ENCODE data around the gene TERC.
A peak's percentile ranks its signal among the peaks of the same experiment; 100 is the strongest.

Gene TERC

DNA sequence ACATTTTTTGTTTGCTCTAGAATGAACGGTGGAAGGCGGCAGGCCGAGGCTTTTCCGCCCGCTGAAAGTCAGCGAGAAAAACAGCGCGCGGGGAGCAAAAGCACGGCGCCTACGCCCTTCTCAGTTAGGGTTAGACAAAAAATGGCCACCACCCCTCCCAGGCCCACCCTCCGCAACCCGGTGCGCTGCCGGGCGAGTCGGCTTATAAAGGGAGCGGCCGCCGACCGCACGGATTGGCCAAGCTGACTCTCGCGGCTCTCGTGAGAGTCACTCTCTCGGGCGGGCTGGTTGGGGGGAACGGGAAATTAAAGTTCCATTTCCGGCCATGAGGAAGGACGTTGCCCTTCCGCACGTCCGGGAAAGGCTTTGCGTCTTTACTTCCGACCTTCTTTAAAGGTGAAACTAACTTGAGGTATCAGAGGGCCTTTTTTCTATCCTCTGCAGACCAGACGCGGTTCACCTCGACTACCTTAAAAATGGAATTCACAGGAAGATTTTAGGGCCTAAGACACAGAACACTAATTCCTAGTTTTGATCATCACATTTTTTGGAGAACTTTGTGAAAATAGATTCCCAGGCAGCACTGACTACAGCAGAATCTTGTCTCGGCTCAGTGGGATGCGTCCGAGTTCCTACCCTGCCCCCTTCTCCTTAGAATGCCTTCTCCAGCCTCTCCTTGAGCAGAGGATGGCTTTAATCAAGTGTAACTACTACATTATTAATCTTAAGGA, at the start of gene TERC:
TSS of gene TERC (minus strand) at position 179 of the 731 bp plus-strand sequence.
- peak; percentile 93 for DNase-seq (ENCODE audit: low read depth)

DNA sequence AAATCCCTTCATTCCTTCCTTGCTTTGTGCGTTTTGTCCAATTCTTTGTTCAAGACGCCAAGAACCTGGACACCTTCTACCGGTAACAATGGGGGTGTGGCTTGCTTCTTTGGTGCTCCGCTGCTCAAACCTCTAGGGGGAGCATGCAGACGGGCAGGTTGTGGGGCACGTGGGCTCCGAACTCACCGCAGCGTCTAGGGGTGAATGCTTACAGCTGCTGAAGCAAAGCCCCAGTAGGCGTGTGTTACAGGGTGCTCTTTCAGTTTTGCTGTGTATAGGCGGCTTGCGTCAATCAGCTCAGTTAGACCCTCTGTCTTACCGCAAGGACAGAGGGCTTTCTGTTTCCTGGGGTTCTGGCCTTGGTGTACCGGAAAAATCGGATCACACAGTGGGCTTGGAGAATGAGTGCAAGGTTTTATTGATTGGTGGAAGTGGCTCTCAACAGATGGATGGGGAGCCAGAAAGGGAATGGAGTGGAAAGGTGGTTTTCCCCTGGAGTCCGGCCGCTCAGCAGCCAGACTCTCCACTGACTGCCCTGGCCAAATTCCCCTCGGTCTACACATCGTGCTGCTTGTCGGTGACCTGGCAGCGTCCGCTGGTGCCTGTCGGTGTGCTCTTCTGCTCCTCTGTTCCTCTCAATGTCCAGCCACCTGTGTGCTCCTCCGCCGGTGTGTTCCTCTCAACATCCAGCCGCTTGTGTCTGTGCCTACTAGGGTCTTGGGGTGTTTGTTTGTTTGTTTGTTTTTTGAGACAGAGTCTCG, 49.1 kb upstream of the TERC start:
- peak; percentile 24 for DNase-seq (ENCODE audit: low read depth)

DNA sequence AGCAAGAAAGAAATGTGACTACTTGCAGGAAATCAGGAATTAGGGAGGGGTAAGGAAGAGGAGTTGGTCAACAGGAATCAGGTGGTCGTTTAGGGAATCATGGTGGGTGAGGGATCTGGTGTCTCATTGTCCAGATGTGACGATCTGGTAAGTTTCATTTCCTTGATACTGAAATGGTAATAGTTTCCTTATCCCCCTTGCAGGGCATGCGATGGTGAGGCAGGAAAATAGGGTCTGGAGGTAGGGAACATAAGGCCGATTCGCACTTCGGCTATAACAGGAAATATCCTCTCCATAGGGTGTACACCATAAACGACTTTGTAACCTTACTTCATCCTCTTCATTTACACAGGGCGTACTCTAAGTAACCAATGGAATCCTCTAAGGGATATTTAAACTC, 48.4 kb upstream of the TERC start:
- DNase-seq (ENCODE audit: low read depth): no peak

DNA sequence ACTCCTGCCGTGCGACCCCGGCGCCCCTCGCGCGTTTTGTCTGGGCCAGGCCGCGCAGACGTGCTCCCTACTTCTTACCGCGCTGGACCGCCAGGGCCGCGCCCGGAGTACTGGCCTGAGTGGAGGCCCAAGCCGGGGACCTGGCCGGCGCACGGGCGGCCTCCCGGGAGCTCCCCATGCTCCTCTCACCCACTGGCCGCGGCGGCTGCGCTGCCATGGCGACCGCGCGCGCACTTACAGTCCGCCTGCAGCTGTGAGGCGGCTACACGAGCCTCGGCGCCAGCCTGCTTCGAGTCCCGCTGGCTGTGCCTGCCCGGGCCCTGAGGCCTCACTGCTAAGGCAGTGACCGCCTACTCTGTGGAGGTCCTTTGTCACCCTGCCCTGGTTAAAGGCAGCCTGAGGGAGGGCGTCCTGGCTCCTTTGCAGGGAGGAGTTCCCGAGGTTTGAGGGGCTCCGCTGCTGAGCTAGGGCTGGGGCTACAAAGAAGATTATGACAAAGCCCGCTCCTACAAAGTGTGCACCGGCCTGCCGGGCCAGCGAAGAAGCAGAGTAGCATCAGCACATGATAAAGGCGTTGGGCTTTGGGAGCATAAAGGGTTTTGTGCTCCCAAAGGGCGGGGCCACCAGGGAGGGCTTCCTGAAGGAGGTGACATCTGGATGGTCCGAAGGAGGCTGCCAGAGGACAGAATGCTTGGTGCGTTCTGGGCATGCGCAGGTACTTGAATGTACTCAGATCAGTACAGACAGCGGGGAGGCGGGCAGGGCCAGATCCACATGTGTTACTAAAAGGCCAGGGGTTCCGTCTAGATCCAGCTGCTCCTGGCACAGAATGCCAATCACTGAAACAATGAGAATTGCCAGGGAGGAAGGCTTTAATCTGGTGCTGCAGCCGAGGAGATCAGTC, 47.7 kb upstream of the TERC start, which contains the start of the genes LRRC34 and LRRIQ4:
TSS of gene LRRC34 (minus strand) at position 573 of the 904 bp plus-strand sequence. CDS start at position 217, 356 bp downstream.
TSS of gene LRRIQ4 (plus strand) at position 539 of the 904 bp plus-strand sequence. CDS start 9,052 bp downstream, outside the sequence.
- DNase-seq (ENCODE audit: low read depth): peak; percentile 77

DNA sequence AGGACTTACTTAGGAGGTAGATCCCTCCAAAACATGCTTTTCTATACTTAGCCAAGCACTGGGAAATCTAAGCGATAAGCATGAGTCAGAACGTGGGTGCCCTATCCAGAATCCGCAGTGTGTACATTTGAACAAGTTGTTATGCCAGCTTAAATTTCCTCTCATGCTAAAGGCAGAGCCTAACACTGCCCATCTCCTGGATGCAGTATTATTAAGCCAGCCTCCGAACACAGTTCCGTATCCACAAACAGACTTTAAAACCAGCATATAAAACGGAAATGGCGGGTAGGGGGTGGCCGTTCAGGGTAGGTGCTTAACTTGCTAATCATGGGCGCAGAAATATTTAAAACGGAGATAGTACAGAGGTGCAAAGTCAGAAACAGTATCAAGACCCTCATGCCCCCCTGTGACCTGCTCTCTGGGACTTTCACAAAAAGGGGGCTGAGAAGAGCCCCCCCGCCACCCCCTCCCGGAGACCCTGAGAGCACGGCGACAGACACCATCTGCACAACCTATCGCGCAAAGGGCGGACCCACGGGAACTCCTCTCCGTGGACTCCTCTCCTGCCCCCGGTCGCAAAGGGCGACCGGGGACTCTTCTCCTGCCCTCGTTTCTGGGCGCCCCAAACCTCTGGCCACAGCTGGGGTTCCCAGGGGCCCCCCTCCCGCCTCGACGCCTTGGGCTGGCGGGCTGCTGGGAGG, 46.9 kb upstream of the TERC start:
- peak; percentile 82 for DNase-seq (ENCODE audit: low read depth)

DNA sequence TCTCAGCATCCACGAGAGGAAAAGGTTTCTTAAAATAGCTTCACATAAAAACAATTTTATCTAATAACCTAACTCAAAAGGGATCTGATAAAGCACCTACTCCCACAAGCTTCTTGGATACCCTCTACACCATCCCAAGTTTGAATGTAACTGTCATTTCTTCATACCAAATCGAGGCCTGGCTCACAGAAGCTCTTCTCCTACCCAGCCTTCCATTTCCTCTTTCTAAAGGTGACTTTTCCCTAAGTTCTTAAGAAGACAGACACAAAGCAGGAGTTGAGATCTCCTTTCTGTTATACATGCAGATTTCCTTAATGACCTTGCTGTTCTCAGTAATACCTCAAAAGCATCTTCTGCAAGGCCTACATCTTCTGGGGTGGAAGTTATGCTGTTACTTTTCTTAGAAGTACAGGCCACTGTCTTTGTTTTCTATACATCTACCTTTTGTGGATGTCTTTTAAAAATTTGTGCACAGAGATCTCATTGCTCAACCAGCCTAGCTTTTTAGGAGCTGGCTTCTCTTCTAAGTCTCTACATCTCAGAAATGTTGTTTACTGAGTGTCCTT, 44.5 kb upstream of the TERC start:
- no peak for DNase-seq (ENCODE audit: low read depth)

DNA sequence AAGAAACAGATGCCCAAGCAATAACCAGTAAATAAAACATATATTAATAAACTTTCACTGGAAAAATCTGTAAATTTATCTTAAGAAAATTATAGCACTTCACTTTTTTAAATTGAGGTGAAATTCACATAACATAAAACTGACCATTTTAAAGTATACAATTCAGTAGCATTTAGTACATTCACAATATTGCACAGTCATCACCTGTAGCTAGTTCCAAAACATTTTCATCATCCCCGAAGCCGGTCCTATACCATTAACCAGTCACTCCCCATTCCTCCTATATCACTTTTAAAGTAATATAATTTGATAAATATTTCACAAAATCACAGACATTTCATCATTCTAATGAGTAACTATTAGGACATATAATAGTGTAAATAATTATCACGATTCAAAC, 39.8 kb upstream of the TERC start:
- no peak for DNase-seq (ENCODE audit: low read depth)

DNA sequence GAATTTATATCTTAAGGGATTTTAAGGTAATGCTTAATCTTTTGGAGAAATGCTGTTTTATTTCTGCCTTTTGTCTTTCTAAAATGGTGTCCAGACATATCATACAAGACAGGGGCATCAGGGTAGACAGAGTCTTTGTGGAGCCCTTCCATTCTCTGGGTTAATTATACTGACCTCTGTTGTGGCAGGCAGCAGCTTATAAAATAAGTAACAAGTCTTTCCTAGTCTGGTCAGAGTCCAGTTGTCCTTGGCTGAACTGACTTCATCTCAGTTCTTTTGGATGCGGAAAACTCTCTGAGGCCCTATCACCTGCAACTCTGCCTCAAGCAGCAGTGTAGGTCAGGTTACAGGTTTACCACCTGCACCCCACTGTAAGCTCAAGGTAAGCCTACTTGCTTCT, 27.5 kb upstream of the TERC start:
- DNase-seq (ENCODE audit: low read depth): no peak

DNA sequence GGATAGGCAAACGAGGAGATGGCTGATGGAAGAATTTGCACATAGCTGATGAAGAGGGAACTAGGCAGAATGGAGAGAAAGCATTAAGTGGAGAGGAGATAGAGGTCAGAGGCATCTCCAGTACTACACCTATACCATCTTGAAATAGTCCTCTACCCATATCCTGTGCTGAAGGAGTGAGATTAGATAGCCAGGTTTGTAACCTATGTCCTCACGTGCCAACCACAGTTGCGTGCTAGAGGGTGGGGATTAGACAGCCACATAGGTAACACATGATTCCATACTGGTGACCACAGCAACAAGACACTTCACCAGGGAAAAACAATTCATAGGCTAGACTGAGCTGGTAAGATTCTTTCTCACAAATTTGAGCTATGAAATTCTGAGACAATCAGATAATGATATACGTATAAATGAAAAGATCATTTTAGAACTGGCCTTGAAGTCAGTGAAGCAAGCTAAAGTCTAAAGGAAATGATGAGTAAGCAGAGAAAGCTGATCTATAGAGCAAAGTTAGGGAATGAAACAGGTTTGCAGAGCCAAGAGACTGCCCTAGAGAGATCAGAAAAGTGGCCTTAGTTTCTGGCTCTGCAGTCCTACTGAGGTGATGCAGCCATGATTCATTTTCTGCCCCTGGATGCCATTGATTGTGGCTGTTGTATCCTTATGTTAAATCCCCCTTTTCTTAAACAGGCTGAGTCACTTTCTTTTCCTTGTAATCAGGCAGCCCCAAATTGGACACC, 26.0 kb upstream of the TERC start:
- no peak for DNase-seq (ENCODE audit: low read depth)

DNA sequence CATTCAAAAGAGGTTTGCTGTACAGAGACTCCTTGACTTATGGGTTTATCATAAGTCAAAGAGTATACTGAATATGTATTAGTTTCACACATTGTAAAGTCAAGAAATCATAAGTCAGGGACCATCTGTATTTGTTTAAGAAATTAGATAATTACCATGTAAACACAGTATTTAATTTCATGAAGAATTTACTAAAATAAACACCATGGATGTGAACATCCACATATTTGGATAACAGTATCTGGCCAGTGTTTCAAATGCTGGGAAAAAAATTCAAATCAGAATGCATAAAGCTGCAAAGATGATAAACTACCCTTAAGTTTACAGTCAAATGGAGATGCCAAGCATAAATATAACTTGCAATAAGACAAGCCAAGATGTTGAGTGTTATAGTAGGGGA, 25.4 kb upstream of the TERC start:
- no peak for DNase-seq (ENCODE audit: low read depth)

DNA sequence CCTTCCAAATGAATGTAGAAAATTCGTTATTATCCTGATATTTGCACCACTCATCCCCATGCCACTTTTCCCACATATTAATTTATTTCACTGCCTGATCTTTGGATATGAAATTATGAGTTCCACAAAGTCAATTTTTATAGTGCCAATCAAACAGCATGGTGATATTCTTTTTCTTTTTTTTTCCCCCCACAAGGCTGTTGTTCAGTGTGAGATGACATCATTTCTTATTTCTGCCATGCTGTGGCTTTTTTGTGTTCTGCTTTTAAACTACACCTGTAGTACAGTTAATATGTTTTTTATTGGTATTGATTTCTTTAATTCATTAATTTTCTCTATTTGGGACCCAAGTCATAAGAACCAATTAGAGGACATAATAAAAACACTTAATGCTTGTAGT, 22.9 kb upstream of the TERC start:
- no peak for DNase-seq (ENCODE audit: low read depth)

DNA sequence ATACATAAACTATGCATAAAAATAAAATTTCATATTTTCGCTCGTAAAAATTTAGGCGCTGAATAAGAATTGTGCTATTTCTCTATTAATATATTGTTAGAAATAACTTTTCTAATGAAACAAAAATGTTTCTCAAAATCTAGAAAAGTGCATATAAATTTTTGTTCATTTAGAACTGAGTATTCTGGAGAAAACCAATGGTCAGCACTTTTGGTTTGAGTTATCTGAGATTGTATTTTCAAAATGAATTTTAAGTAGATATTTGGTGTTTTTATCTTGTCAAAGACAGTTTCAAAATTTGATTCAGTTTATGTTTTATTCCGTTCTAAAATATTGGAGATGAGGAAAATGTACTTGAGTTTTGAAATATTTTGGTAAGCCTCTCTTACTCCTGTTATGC, 22.3 kb upstream of the TERC start:
- DNase-seq (ENCODE audit: low read depth): no peak

DNA sequence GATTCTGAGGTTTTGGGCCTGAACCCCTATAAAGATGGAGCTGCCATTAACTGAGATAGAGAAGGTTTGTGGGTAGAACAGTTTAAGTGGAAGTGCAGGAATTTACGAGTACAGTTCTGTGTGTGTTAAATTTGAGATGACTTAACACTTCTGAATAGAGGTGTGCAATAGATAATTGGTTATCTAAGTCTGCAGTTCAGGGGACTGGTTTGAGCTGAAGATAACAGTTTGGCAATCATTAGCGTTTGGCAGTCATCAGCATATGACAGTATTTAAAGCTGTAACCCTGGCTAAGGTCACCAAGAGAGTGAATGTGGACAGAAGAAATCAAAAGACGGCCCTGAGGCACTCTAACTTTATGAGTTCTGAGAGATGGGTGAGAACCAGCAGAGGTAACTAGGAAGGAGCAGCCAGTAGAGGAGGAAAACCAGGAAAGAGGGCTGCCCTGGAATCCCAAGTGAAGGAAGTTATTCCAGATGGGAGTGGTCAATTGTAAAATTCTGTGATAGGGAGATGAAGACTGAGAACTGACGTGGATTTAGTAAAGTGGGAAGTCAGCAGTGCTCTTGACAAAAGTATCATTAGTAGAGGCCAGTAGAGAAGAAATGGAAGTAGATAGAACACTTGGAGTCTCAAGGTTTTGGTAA, 16.5 kb upstream of the TERC start:
- no peak for DNase-seq (ENCODE audit: low read depth)

DNA sequence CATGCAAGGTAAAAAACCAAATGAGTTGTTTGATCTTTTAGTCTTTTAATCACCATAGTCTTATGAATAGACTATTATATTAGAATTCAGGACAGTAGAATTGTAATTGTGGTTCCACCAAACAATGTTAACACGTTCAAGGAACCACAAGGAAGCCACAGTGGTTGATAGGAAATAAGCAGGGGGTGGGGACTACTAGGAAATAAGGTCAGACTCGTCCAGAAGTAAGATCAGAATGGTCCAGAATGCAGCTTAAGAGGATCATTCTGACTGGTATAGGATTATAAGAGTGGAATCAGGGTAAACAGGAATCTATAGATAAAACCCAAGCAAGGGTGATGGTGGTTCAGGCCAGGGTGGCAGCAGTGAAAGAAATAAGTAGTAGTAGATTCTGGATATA, 15.9 kb upstream of the TERC start:
- DNase-seq (ENCODE audit: low read depth): no peak

DNA sequence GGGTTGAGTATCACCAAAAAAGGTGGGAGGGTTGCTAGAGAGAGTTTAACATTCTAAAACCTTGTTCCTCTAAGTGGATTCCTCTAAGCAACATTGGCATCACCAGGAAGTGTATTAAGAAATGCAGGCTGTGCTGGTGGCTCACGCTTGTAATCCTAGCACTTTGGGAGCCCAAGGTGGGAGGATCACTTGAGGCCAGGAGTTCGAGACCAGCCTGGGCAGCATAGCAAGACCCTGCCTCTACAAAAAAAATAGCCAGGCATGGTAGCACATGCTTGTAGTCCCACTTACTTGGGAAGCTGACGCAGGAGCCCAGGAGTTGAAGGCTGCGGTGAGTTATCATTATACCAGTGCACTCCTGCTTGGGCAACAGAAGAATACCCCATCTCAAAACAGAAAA, 13.0 kb upstream of the TERC start:
- no peak for DNase-seq (ENCODE audit: low read depth)

DNA sequence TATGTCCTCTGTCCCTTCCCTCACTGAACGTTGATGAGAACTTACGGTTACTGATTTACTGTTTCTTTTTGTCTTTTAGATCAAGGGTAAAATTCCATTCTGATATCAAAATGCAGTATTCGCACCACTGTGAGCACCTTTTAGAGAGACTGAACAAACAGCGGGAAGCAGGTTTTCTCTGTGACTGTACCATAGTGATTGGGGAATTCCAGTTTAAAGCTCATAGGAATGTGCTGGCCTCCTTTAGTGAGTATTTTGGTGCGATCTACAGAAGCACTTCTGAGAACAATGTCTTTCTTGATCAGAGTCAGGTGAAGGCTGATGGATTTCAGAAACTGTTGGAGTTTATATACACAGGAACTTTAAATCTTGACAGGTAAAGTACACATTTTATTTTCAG, 9.3 kb upstream of the TERC start:
- DNase-seq (ENCODE audit: low read depth): no peak

DNA sequence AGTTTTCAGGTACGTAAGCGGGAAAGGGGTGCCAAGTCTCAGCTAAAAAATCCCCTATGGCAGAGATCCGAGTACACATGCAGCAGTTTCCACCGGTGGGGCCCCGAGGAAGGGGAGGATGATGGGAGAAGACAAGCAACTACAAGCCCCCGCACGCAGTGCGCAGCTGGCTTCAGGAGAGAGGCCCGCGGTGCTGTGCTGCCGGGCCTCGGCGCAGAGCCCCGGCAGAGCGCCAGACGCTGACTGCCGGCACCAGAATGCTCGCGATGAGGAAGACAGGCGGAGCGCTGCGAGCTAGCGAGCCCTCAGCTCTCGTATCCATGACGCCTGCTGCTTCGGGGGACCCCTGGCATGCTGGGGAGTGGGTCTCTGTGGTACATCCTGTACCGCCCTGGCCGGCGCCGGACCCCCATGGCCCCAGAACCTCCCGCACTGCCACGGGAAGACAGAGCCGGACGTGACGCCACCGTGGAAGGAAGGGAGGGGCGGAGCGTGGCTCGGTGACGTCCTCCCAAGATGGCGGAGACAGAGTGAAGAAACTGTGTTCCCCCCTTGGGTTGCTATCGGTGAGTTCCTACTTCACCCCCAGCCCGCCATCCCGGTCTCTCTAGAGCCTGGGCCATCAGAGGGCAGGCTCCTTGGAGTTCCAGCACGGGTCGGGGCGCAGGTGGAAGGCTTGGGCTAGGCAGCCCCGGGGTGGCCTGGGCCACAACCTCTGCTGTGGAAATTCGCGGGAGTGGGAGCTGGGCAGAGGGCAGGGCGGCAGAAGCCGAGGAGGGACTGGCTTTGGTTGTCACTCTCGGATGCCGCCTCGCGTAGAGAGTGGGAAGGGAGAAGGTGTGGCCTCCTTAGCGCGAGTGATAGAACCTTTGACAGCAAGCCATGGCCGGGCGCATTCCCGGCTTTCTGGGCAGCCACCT, 8.3 kb upstream of the TERC start, which contains the start of gene MYNN:
TSS of gene MYNN (plus strand) at position 500 of the 920 bp plus-strand sequence. CDS start 900 bp downstream, outside the sequence.
- peak; percentile 82 for DNase-seq (ENCODE audit: low read depth)

DNA sequence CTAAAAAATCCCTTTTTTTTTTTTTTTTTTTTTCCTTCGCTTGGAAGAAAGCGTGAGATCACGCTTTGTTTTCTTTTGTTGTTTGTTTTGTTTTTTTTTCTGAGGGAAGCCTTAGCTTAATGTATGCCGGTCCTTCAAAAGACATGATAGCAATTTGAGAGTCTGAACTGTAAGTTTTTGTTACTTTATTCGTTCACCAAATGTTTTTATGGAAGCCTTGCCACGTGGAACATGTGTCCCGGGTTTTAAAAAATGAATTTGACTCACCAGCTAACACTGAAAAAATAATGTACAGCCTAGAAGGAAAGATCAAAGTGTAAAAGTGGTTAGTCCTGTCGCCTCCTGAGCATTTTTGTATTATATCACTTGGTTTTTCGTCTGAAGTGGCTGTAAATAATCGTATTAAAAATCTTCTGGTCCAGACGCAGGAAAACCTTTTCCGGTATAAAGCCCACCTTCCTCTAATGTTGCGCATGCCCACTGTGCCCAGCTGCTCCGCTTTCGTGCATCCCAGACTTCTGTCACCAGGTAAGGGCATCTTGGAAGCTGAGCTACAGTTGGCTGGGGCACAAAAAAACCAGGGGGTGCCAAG, 7.5 kb upstream of the TERC start:
- DNase-seq (ENCODE audit: low read depth): peak; percentile 77

All from amniotic epithelial cell (primary cell).